HepG2 (cell line): ENCODE data around the gene PLD4. TPM values are rescaled to one million over a fixed set of nuclear protein-coding genes. Genes with fewer than 3 reads are reported as not detected.

Source experiments
- FOXC1 ChIP-seq: sonication (generic); formaldehyde crosslinking; IDR thresholded peaks from 2 replicates; pipeline ENCODE4 v1.8.0; 2022; ENCODE audit warnings: mild to moderate bottlenecking, missing genetic modification reagents, borderline replicate concordance
- KLF6 ChIP-seq: IDR thresholded peaks from 2 replicates; pipeline ENCODE4 v1.8.0; 2016; ENCODE audit warnings: missing biosample characterization, missing genetic modification reagents
- NRL ChIP-seq: sonication (generic); formaldehyde crosslinking; IDR thresholded peaks from 2 replicates; pipeline ENCODE4 v1.5.0; 2020; ENCODE audit warnings: missing genetic modification reagents, mild to moderate bottlenecking, moderate library complexity, borderline replicate concordance
- SP2 ChIP-seq: sonication (generic); formaldehyde crosslinking; IDR thresholded peaks from 2 replicates; pipeline ENCODE4 v1.5.1; 2020; ENCODE audit warnings: mild to moderate bottlenecking, missing genetic modification reagents
- ZNF274 ChIP-seq: sonication (generic); formaldehyde crosslinking; IDR thresholded peaks from 2 replicates; pipeline ENCODE4 v1.5.1; 2020; ENCODE audit warnings: mild to moderate bottlenecking, missing genetic modification reagents
- ZNF703 ChIP-seq: sonication (generic); formaldehyde crosslinking; IDR thresholded peaks from 2 replicates; pipeline ENCODE4 v1.5.1; 2020; ENCODE audit warnings: missing genetic modification reagents, mild to moderate bottlenecking, moderate library complexity, borderline replicate concordance
- ZNF737 ChIP-seq: sonication (generic); formaldehyde crosslinking; IDR thresholded peaks from 2 replicates; pipeline ENCODE4 v1.5.0; 2020; ENCODE audit warnings: missing genetic modification reagents, mild to moderate bottlenecking, borderline replicate concordance
- polyA plus RNA-seq, 8 experiments: library from polyadenylated mRNA; depleted of rRNA in 3 of 8; stranded (reverse) in 7 of 8; unstranded in 1 of 8; fragments of >200 nt; fragmentation: Illumina TruSeq in 4 of 8; extraction: Trizol in 4 of 8; gene quantifications; 2 replicates each; pipeline versions ENCODE4 v1.2.1 to v1.2.3, GENCODE V29; 2011 to 2016; ENCODE audit warnings: low read depth in 4 of 8, missing spikeins in 1 of 8, mixed read lengths in 1 of 8; ENCODE audit not compliant: insufficient read depth in 1 of 8
- total RNA-seq, 5 experiments: library from RNA; depleted of rRNA; stranded (reverse); fragments of >200 nt; fragmentation: Illumina TruSeq; extraction: Trizol; gene quantifications; 2 replicates each; pipeline ENCODE4 v1.2.3, GENCODE V29; 2016; ENCODE audit warnings: low read depth in 1 of 5
- TF ChIP-seq, protein P1 (sequence below): sonication (generic); formaldehyde crosslinking; IDR thresholded peaks from 2 replicates; pipeline ENCODE4 v1.5.0; 2020; ENCODE audit warnings: mild to moderate bottlenecking, missing genetic modification reagents, borderline replicate concordance
- TF ChIP-seq, protein P2 (sequence below), 2 experiments: sonication (generic) in 1 of 2; formaldehyde crosslinking in 1 of 2; IDR thresholded peaks; 2 replicates each; pipeline versions ENCODE4 v1.4.0 to v1.6.1; 2016 to 2020; ENCODE audit warnings: borderline replicate concordance in 1 of 2, low read depth in 1 of 2, mild to moderate bottlenecking in 1 of 2, missing genetic modification reagents in 1 of 2
- TF ChIP-seq, protein P3 (sequence below): sonication (generic); formaldehyde crosslinking; IDR thresholded peaks from 2 replicates; pipeline ENCODE4 v1.9.0; 2021; ENCODE audit warnings: missing genetic modification reagents, borderline replicate concordance

PLD4 gene
- total and polyA plus RNA-seq, 2 of the 13 experiments (the other 11 are each of a cell fraction or from before 2014, with no cell fraction given), result not detected

DNA sequence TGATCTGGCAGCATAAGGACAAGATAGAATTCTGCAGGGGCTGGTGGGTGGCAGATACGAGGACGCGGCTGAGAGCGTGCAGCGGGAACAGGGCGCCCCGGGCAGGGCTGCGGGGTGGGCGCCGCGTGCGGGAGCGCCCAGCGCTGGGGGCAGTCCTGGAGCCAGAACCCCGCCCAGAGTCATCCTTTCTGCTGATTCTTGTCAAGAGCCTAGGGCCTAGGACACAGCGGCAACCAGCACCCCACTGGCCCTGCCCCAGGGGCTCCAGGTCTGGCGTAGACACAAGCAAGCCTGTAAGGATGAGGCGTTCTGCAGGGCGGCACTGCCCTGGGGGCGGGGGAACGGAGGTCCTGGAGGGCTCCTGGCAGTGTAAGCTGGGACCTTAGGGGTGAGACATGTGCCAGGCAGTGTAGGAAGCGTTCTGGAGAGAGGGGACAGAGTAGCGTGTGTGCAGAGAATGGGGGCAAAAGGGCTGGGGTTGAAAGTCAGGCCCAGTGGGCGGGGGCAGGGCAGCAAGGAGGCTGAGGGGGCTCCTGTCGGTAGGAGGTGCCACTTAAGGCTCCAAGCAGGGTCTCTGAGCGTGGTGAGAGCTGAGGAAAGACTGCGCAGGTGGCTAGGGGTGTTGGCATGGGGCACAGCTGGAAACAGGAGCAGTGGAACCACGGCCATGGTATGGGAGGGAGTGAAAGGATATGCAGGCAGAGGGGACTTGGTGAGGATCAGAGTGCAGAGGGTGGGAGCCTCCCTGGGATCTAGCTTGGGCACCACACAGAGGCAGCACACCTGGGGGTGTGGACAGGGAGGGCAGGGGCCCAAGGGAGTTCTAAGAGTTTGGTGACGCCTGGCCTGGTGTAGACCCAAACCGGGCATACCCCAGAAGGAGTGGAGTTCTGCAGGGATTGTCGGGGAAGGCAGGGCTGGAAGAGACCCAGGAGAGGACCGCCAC, 54.3 kb downstream of the PLD4 start (continued):
- TF ChIP-seq, protein P1, sequence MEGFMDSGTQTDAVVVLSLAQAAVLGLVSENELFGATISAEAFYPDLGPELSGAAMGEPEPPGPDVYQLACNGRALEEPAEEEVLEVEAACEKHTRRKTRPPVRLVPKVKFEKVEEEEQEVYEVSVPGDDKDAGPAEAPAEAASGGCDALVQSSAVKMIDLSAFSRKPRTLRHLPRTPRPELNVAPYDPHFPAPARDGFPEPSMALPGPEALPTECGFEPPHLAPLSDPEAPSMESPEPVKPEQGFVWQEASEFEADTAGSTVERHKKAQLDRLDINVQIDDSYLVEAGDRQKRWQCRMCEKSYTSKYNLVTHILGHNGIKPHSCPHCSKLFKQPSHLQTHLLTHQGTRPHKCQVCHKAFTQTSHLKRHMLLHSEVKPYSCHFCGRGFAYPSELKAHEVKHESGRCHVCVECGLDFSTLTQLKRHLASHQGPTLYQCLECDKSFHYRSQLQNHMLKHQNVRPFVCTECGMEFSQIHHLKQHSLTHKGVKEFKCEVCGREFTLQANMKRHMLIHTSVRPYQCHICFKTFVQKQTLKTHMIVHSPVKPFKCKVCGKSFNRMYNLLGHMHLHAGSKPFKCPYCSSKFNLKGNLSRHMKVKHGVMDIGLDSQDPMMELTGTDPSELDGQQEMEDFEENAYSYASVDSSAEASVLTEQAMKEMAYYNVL (CRISPR knock-in tag), result 0 out of 2 replicates have a peak, but pooled peaks have one; percentile 26
- 0 out of 2 replicates have a peak, but pooled peaks have one; percentile 22 for TF ChIP-seq SP2 (CRISPR knock-in tag)
- TF ChIP-seq, protein P2, sequence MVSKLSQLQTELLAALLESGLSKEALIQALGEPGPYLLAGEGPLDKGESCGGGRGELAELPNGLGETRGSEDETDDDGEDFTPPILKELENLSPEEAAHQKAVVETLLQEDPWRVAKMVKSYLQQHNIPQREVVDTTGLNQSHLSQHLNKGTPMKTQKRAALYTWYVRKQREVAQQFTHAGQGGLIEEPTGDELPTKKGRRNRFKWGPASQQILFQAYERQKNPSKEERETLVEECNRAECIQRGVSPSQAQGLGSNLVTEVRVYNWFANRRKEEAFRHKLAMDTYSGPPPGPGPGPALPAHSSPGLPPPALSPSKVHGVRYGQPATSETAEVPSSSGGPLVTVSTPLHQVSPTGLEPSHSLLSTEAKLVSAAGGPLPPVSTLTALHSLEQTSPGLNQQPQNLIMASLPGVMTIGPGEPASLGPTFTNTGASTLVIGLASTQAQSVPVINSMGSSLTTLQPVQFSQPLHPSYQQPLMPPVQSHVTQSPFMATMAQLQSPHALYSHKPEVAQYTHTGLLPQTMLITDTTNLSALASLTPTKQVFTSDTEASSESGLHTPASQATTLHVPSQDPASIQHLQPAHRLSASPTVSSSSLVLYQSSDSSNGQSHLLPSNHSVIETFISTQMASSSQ (IDR thresholded peaks at IDR 0.05; ENCODE audit: low read depth), result no peak
- TF ChIP-seq, protein P2 (CRISPR knock-in tag; IDR thresholded peaks at IDR 0.05; ENCODE audit: borderline replicate concordance), result no peak
- TF ChIP-seq FOXC1, result 0 out of 2 replicates have a peak, but pooled peaks have one; percentile 32
- TF ChIP-seq, protein P3, sequence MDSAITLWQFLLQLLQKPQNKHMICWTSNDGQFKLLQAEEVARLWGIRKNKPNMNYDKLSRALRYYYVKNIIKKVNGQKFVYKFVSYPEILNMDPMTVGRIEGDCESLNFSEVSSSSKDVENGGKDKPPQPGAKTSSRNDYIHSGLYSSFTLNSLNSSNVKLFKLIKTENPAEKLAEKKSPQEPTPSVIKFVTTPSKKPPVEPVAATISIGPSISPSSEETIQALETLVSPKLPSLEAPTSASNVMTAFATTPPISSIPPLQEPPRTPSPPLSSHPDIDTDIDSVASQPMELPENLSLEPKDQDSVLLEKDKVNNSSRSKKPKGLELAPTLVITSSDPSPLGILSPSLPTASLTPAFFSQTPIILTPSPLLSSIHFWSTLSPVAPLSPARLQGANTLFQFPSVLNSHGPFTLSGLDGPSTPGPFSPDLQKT (CRISPR knock-in tag), result no peak
- no peak for TF ChIP-seq ZNF703 (CRISPR knock-in tag)
- no peak for TF ChIP-seq ZNF737 (CRISPR knock-in tag)
- TF ChIP-seq ZNF274 (CRISPR knock-in tag), result no peak
- no peak for TF ChIP-seq KLF6 (CRISPR knock-in tag)
- peak; percentile 49; the same call in 1 of the 2 replicates for TF ChIP-seq NRL (CRISPR knock-in tag)
